ENCODE results near the gene FLYWCH1. TPM values are rescaled to one million over a fixed set of nuclear protein-coding genes. Genes with fewer than 3 reads are reported as not detected.

The FLYWCH1 gene
- total RNA-seq: 32.0 and 41.6 TPM in 2 replicates

GRCh38 chr16:2911638-2912329 is at the start of gene FLYWCH1:
Gene FLYWCH1, plus strand, starts transcription at chr16:2911931. Its CDS starts 17,755 bp downstream, at chr16:2929686.

GRCh38 chr16:2882650-2883457 is 28.9 kb upstream of the FLYWCH1 start, which contains the start of gene FLYWCH2:
Gene FLYWCH2, plus strand, starts transcription at chr16:2883215. Its CDS starts 13,235 bp downstream, at chr16:2896450.

GRCh38 chr16:2963723-2964474 is 52.2 kb downstream of the FLYWCH1 start, which contains the start of gene KREMEN2:
Gene KREMEN2, plus strand, starts transcription at chr16:2964275. Its CDS starts 246 bp downstream, at chr16:2964521.

GRCh38 chr16:2968738-2969544 is 57.2 kb downstream of the FLYWCH1 start, which contains the start of gene PAQR4:
Gene PAQR4, plus strand, starts transcription at chr16:2969348. Its CDS starts 327 bp downstream, at chr16:2969675.

GRCh38 chr16:2980227-2981176 is 68.8 kb downstream of the FLYWCH1 start, which contains the start of gene PKMYT1:
Gene PKMYT1, minus strand, starts transcription at chr16:2980446. Its CDS starts 789 bp downstream, at chr16:2979657.

Other genes starting within 250 kb of the FLYWCH1 start
- gene KCTD5, start 229.4 kb upstream of the FLYWCH1 start, total RNA-seq: 16.0 and 17.8 TPM in 2 replicates
- 0.05 and 0.12 TPM in 2 replicates for gene PRSS27, start 191.7 kb upstream of the FLYWCH1 start, total RNA-seq
- 93.7 and 119 TPM in 2 replicates for gene SRRM2, start 159.3 kb upstream of the FLYWCH1 start, total RNA-seq
- 671 and 1,192 TPM in 2 replicates for gene ELOB, start 134.7 kb upstream of the FLYWCH1 start, total RNA-seq
- not detected in 2 replicates for gene PRSS33, start 124.4 kb upstream of the FLYWCH1 start, total RNA-seq
- gene PRSS41, start 113.5 kb upstream of the FLYWCH1 start, total RNA-seq: not detected in 2 replicates
- 1.00 TPM in 1 of 2 replicates, not detected in the other for gene PRSS21, start 94.7 kb upstream of the FLYWCH1 start, total RNA-seq
- gene ZG16B, start 81.6 kb upstream of the FLYWCH1 start, total RNA-seq: 0.25 and 0.78 TPM in 2 replicates
- gene PRSS22, start 53.8 kb upstream of the FLYWCH1 start, total RNA-seq: not detected in 2 replicates
- gene FLYWCH2, start 28.7 kb upstream of the FLYWCH1 start, total RNA-seq: 83.2 and 90.0 TPM in 2 replicates
- not detected in 2 replicates for gene KREMEN2, start 52.3 kb downstream of the FLYWCH1 start, total RNA-seq
- gene PAQR4, start 57.4 kb downstream of the FLYWCH1 start, total RNA-seq: 1.4 and 2.0 TPM in 2 replicates
- 1.1 and 2.5 TPM in 2 replicates for gene PKMYT1, start 68.5 kb downstream of the FLYWCH1 start, total RNA-seq
- not detected in 2 replicates for gene CLDN9, start 101.0 kb downstream of the FLYWCH1 start, total RNA-seq
- not detected in 2 replicates for gene CLDN6, start 106.3 kb downstream of the FLYWCH1 start, total RNA-seq
- gene TNFRSF12A, start 108.4 kb downstream of the FLYWCH1 start, total RNA-seq: 52.3 and 76.3 TPM in 2 replicates
- 21.2 and 25.1 TPM in 2 replicates for gene HCFC1R1, start 112.0 kb downstream of the FLYWCH1 start, total RNA-seq
- 17.3 and 20.0 TPM in 2 replicates for gene THOC6, start 112.1 kb downstream of the FLYWCH1 start, total RNA-seq
- 0.15 and 0.25 TPM in 2 replicates for gene BICDL2, start 125.0 kb downstream of the FLYWCH1 start, total RNA-seq
- gene MMP25, start 134.6 kb downstream of the FLYWCH1 start, total RNA-seq: not detected in 2 replicates
- gene IL32, start 153.7 kb downstream of the FLYWCH1 start, total RNA-seq: 20.7 and 26.7 TPM in 2 replicates
- gene ZSCAN10, start 187.4 kb downstream of the FLYWCH1 start, total RNA-seq: not detected in 2 replicates
- gene ZNF205, start 200.7 kb downstream of the FLYWCH1 start, total RNA-seq: 11.3 and 11.6 TPM in 2 replicates
- gene ZNF213, start 223.1 kb downstream of the FLYWCH1 start, total RNA-seq: 7.8 and 11.2 TPM in 2 replicates

Measured in cardiac ventricle fibroblast (primary cell).